ENCODE measurements around the gene CCDC116.

The CCDC116 gene

DNA sequence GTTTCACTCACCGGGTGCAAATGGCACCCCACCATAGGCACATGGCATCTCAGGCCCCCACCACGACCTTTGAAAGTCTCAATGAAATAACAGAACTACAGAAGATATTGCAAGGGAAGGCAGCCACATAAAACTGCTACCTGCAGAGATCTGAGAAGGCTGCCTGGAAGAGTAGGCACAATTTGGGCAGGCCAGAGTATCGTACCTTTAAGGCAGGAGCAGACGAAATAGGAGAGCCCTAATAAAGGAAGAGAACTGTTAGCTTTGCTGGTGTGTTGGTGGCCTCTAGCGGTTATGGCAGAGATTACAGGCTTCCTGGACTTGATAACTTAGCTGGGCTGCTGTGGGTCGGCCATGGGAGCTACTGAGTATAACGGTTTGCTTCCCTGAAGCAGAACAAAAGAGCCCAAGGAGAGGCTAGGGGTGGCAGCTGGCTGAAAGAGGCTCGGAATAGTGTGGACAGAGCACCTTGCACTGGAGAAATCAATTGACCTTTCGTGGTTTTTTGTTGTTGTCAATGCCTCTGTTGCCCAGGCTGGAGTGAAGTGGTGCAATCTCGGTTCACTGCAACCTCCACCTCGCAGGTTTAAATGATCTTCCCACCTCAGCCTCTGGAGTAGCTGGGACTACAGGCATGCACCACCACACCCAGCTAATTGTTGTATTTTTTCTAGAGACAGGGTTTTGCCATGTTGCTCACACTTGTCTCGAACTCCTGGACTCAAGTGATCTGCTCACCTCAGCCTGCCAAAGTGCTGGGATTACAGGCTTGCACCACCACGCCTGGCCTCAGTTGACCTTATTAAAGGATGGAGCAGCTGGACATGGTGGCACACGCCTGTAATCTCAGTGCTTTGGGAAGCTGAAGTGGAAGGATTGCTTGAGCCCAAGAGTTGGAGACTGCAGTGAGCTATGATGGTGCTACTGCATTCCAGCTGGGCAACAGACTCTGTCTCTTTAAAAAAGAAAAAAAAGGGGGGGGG, 14.3 kb downstream of the CCDC116 start:
- in situ Hi-C loops (cut with HindIII; ENCODE audit: low sequenced_read_pairs), result no loop called here
- peak; percentile 73 for DNase-seq (ENCODE audit: low read depth)
- TF ChIP-seq, protein P1, sequence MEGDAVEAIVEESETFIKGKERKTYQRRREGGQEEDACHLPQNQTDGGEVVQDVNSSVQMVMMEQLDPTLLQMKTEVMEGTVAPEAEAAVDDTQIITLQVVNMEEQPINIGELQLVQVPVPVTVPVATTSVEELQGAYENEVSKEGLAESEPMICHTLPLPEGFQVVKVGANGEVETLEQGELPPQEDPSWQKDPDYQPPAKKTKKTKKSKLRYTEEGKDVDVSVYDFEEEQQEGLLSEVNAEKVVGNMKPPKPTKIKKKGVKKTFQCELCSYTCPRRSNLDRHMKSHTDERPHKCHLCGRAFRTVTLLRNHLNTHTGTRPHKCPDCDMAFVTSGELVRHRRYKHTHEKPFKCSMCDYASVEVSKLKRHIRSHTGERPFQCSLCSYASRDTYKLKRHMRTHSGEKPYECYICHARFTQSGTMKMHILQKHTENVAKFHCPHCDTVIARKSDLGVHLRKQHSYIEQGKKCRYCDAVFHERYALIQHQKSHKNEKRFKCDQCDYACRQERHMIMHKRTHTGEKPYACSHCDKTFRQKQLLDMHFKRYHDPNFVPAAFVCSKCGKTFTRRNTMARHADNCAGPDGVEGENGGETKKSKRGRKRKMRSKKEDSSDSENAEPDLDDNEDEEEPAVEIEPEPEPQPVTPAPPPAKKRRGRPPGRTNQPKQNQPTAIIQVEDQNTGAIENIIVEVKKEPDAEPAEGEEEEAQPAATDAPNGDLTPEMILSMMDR (IDR thresholded peaks at IDR 0.05; ENCODE audit: low read depth, low read length, missing control alignments), result peak; percentile 90
- H3K4me3 ChIP-seq (ENCODE audit: low read depth, low read length), result no peak overlapping the region

DNA sequence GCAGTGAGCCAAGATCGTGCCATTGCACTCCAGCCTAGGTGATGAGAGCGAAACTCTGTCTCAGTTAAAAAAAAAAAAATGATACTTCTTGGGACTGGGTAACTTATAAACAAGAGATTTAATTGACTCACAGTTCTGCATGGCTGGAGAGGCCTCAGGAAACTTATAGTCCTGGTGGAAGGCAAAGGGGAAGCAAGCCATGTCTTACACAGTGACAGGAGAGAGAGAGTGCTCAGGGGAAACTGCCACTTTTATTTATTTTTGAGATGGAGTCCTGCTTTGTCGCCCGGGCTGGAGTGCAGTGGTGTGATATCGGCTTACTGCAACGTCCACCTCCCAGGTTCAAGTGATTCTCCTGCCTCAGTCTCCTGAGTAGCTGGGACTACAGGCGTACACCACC, 17.7 kb downstream of the CCDC116 start:
- in situ Hi-C loops (cut with HindIII; ENCODE audit: low sequenced_read_pairs), result no loop called here
- no peak overlapping the region for H3K4me3 ChIP-seq (ENCODE audit: low read depth, low read length)
- DNase-seq (ENCODE audit: low read depth), result no peak

DNA sequence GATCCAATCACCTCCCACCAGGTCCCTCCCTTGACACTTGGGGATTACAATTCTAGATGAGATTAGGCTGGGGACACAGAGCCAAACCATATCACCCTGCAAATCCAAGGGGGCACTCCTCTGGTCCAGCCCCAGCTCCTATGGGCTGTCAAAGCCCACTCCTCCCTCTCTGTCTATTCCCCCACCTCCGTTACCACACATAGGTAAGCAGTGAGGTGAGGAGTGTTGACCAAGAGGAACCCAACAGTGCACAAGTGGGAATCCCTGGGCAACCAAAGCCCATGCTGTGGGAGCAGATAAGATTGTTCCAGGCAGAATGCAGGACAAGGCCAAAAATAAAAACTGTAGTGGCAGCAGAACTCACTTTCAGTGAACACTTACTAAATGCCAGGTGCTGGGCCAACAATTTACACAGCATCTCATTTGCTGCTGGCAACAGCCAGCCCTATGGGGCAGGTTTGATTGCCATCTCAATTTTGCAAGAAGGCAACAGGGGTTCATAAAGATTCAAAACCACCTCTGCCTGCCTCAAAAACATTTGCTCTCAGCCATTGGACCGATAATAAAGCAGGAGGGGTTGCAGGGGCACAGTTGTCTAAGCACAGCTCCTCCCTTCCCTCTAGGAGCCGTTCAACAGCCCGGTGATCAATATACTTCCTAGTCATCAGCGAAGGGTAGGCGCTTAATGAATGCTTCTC, 18.4 kb downstream of the CCDC116 start:
- peak overlapping the region; percentile 78 for H3K4me3 ChIP-seq (ENCODE audit: low read depth, low read length)
- TF ChIP-seq, protein P1 (IDR thresholded peaks at IDR 0.05; ENCODE audit: low read depth, low read length, missing control alignments), result no peak
- DNase-seq (ENCODE audit: low read depth), result no peak
- in situ Hi-C loops (cut with HindIII; ENCODE audit: low sequenced_read_pairs), result no loop called here

More for the DNA sequence above, 17.7 kb downstream of the CCDC116 start:
- TF ChIP-seq, protein P1 (IDR thresholded peaks at IDR 0.05; ENCODE audit: low read depth, low read length, missing control alignments), result no peak

DNA sequence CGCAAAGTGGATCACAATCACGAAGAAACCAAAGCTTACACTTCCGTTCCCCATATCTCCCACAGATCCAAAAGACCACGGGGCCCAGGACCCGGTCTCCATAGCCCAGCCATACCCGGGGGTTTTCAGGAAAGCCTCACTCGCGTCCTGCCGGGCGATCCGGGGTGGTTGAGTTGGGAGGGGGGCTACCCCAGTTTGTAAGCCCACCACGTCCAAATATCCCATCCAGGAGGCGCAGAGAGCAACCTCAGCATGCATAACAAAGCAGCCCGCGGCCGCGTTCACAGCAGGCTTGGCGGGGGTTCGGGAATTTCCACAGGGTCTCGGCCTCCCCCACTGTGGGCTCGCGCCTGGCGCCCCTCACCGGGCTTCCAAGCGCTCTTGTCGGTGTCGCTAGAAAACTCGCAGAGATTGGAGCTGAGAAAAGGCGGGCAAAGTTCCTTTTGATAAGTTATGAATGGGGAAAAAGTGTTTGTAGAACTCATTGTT, 19.0 kb downstream of the CCDC116 start:
- peak overlapping the region; percentile 78 for H3K4me3 ChIP-seq (ENCODE audit: low read depth, low read length)
- TF ChIP-seq, protein P1 (IDR thresholded peaks at IDR 0.05; ENCODE audit: low read depth, low read length, missing control alignments), result no peak
- in situ Hi-C loops (cut with HindIII; ENCODE audit: low sequenced_read_pairs), result no loop called here
- DNase-seq (ENCODE audit: low read depth), result no peak

DNA sequence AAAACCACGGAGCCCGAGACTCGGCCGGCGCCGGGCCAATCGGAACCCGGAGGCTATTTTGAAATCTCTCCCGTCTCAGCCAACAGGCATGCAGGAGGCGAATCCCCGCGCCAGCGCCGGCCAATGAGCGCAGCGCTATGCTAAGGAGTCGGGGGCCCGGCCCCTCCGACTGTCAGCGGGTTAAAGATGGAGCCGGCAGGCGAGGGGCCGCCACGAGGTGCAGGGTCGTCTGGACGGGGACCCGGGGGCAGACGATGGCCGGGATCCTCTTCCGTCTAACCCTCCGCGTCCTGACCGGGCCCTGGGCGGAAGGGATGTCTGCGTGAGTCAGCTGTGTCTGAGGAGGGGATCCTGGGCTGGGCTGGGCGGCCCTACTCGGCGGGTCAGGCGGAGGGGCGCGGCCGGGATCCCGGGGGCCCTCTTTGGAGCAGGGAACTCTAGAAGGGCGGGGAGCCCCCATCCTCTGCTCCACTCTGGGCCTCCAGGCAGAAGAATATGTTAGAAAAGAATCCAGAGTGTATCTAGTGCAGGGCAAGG, 19.5 kb downstream of the CCDC116 start:
- in situ Hi-C loops (cut with HindIII; ENCODE audit: low sequenced_read_pairs), result no loop called here
- peak overlapping the region; percentile 78 for H3K4me3 ChIP-seq (ENCODE audit: low read depth, low read length)
- TF ChIP-seq, protein P1 (IDR thresholded peaks at IDR 0.05; ENCODE audit: low read depth, low read length, missing control alignments), result no peak

More for the DNA sequence above, 19.5 kb downstream of the CCDC116 start:
- peak; percentile 73 for DNase-seq (ENCODE audit: low read depth)

Measured in astrocyte of the cerebellum (primary cell).